Measurements from ENCODE around the gene GPX6. TPM values are rescaled to one million over a fixed set of nuclear protein-coding genes. Genes with fewer than 3 reads are reported as not detected.

Gene GPX6
- total RNA-seq, 4 donors from 2014 or later = not detected

GRCh38 chr6:28486533-28486932 is 29.1 kb downstream of the GPX6 start:
- ATAC-seq (no peak), DNase-seq (no peak)
- intact Hi-C loops (cut with DNase I; ENCODE audit: low total_unique reads) (no loop called here), in situ Hi-C loops (cut with MboI; ENCODE audit: low sequenced_read_pairs in 4 of 4) (no loop called here)
- H3K4me3 ChIP-seq = no peak overlapping the region
- TF ChIP-seq POLR2A (IDR thresholded peaks at IDR 0.05) (no peak), CTCF (IDR thresholded peaks at IDR 0.05 in 4 of 5, conservative IDR thresholded peaks at IDR 0.05 in 1 of 5) (no peak)
- H3K36me3 ChIP-seq = no peaks in the 10 kb centered on the region
- peaks cover 7 to 23% (median 14%) of the 10 kb centered on the region in 3 donors for H3K27me3 ChIP-seq
- H3K27ac ChIP-seq = no peak overlapping the region
- no peaks in the 10 kb centered on the region for H3K4me1 ChIP-seq
- no peaks in the 10 kb centered on the region for H3K9me3 ChIP-seq

DNA sequence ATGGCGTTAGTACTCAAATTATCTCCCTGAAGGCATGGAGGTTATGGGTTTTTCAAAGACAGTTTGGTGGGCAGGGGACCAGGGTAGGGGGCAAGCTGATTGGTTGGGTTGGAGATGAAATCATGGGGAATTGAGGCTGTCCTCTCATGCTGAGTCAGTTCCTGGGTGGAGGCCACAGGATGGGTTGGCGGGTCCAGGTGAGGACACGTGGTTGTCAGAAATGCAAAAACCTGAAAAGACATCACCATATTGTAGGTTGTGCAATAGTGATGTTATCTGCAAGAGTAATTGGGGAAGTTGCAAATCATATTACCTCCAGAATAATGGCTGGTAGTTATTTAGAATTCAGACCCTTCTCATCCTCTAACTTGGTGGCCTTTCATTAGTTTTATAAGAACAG is 30.1 kb downstream of the GPX6 start:
- no peak overlapping the region for H3K4me3 ChIP-seq
- TF ChIP-seq POLR2A (IDR thresholded peaks at IDR 0.05) = no peak
- TF ChIP-seq CTCF (IDR thresholded peaks at IDR 0.05 in 4 of 5, conservative IDR thresholded peaks at IDR 0.05 in 1 of 5) = no peak
- DNase-seq (no peak), ATAC-seq (no peak)
- intact Hi-C loops (cut with DNase I; ENCODE audit: low total_unique reads) = no loop called here
- no peaks in the 10 kb centered on the region for H3K4me1 ChIP-seq
- in situ Hi-C loops (cut with MboI; ENCODE audit: low sequenced_read_pairs in 4 of 4) = no loop called here
- H3K9me3 ChIP-seq = no peaks in the 10 kb centered on the region
- no peak overlapping the region for H3K27ac ChIP-seq
- no peaks in the 10 kb centered on the region for H3K36me3 ChIP-seq
- peaks cover 7 to 16% (median 15%) of the 10 kb centered on the region in 3 donors for H3K27me3 ChIP-seq

DNA sequence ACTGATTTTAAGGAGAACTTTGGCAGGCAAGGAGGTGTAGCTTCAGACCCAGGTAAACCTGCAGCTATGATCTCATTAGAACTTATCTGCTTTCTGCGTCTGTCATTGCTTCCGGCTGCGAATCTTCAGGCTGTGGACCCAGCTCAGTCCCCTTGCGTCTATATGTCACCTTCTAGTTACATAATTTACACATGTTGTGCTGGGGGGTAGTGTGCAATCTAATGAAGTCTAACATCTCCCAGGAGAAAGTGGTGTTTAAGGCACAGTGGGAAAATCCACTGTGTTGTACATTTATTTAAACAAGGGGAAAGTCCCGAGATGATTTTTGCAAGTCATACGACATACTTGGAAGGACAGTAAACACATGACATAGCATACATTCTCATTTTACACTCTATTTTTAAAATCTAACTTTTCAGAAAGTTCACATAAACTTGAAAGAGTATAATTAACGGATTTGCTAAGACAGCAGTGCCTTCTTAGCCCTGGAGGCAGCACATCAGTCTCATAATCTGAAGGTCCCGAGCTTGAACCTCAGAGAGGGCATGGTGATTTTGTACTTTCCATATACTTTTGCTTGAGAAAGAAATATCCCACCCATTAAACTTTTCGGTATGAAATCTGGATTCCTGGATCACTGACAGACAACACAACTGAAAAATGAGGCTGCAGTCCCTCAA is 35.2 kb downstream of the GPX6 start:
- no peaks in the 10 kb centered on the region for H3K36me3 ChIP-seq
- no peak for TF ChIP-seq POLR2A (IDR thresholded peaks at IDR 0.05)
- TF ChIP-seq CTCF (IDR thresholded peaks at IDR 0.05 in 4 of 5, conservative IDR thresholded peaks at IDR 0.05 in 1 of 5) = no peak
- no peaks in the 10 kb centered on the region for H3K9me3 ChIP-seq
- intact Hi-C loops (cut with DNase I; ENCODE audit: low total_unique reads) = no loop called here
- in situ Hi-C loops (cut with MboI; ENCODE audit: low sequenced_read_pairs in 4 of 4) = no loop called here
- no peak for ATAC-seq
- H3K27ac ChIP-seq = no peak overlapping the region
- H3K4me1 ChIP-seq = no peaks in the 10 kb centered on the region
- no peak overlapping the region for H3K4me3 ChIP-seq
- DNase-seq = no peak
- H3K27me3 ChIP-seq = peaks cover 0 to 14% (median 0%) of the 10 kb centered on the region in 3 donors

DNA sequence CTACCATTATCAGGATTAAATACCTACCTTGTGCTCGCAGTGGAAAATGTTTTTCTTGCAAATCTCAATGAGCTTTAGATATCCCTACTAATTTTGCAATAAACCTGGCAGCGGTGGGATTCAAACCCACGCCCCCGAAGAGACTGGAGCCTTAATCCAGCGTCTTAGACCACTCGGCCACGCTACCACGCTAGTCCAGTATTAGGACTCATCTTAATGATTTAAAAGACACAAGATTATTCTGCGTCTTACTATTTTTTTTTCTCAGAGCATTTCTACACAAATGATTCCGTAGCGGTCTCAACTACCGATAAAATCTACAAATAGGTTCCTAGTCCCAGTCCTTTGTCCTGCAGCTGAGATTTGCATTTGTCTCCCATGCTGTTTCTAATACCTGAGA is 37.1 kb downstream of the GPX6 start:
- Histone ChIP-seq H3K9me3 (no peaks in the 10 kb centered on the region), H3K27me3 (peaks cover 0 to 14% (median 3%) of the 10 kb centered on the region in 3 donors), H3K4me1 (no peaks in the 10 kb centered on the region), H3K4me3 (no peak overlapping the region), H3K27ac (no peak overlapping the region), H3K36me3 (no peaks in the 10 kb centered on the region)
- TF ChIP-seq CTCF (IDR thresholded peaks at IDR 0.05 in 4 of 5, conservative IDR thresholded peaks at IDR 0.05 in 1 of 5) (no peak), POLR2A (IDR thresholded peaks at IDR 0.05) (no peak)
- no peak for DNase-seq
- intact Hi-C loops (cut with DNase I; ENCODE audit: low total_unique reads) (no loop called here), in situ Hi-C loops (cut with MboI; ENCODE audit: low sequenced_read_pairs in 4 of 4) (no loop called here)
- no peak for ATAC-seq
